OCI-LY7 (cell line): ENCODE measurements around the gene TMEM204. TPM values are rescaled to one million over a fixed set of nuclear protein-coding genes. Genes with fewer than 3 reads are reported as not detected.

Source experiments
- BruUV-seq: library from RNA; stranded (reverse); fragments of 400-500 nt; replicated peaks from 2 replicates; lab custom pipeline; 2021; lab: Mats Ljungman, UMichigan
- CTCF ChIA-PET: fragments of 300-600 bp; sonication (Branson Sonifier 250); formaldehyde crosslinking; loops from one replicate; lab custom pipeline; 2022; ENCODE audit warnings: antibody characterized with exemption; ENCODE audit not compliant: unreplicated experiment; lab: Charles Lee
- POLR2A ChIA-PET: fragments of 300-600 bp; sonication (Branson Sonifier 250); formaldehyde crosslinking; loops from one replicate; lab custom pipeline; 2022; ENCODE audit warnings: antibody characterized with exemption; lab: Charles Lee
- DNase-seq: peaks from one replicate; pipeline ENCODE4 v3.0.0-alpha.2; 2015; ENCODE audit warnings: low spot score
- H2AFZ ChIP-seq: fragments of 200-600 bp; sonication (generic), shearing (Covaris generic); 2 replicates; pipeline ENCODE4 v1.6.1; 2014; ENCODE audit warnings: mild to moderate bottlenecking, antibody characterized with exemption, low read length, moderate library complexity
- H3K27ac ChIP-seq: fragments of 200-600 bp; sonication (generic); 2 replicates; pipeline ENCODE4 v1.5.1; 2014; ENCODE audit warnings: mixed run types, low read depth, mild to moderate bottlenecking, moderate library complexity, low read length, inconsistent platforms; ENCODE audit not compliant: poor library complexity, severe bottlenecking
- H3K36me3 ChIP-seq: fragments of 200-600 bp; sonication (generic); 2 replicates; pipeline ENCODE4 v1.6.1; 2014; ENCODE audit warnings: mild to moderate bottlenecking, antibody characterized with exemption, low read length, moderate library complexity, mixed read lengths; ENCODE audit not compliant: insufficient read depth
- H3K4me1 ChIP-seq: fragments of 200-600 bp; sonication (generic); 2 replicates; pipeline ENCODE4 v1.5.1; 2014; ENCODE audit warnings: mild to moderate bottlenecking, low read length; ENCODE audit not compliant: insufficient read depth, poor library complexity, severe bottlenecking
- H3K4me2 ChIP-seq: fragments of 200-600 bp; sonication (generic); 2 replicates; pipeline ENCODE4 v1.6.1; 2014; ENCODE audit warnings: mild to moderate bottlenecking, low read length
- H3K4me3 ChIP-seq: fragments of 200-600 bp; sonication (generic); 2 replicates; pipeline ENCODE4 v1.5.1; 2014; ENCODE audit warnings: mild to moderate bottlenecking, low read depth, low read length; ENCODE audit not compliant: poor library complexity, severe bottlenecking
- H3K79me2 ChIP-seq: fragments of 200-600 bp; sonication (generic); 2 replicates; pipeline ENCODE4 v1.6.1; 2016; ENCODE audit warnings: low read depth, mild to moderate bottlenecking, low read length, moderate library complexity, mixed read lengths; ENCODE audit not compliant: insufficient read depth
- H3K9me2 ChIP-seq: fragments of 200-600 bp; sonication (generic); 2 replicates; pipeline ENCODE4 v1.6.1; 2016; ENCODE audit warnings: mild to moderate bottlenecking, low read length, mixed read lengths; ENCODE audit not compliant: insufficient read depth
- H3K9me3 ChIP-seq: fragments of 200-600 bp; sonication (generic); 2 replicates; pipeline ENCODE4 v1.6.1; 2014; ENCODE audit warnings: mild to moderate bottlenecking, mixed run types, low read length, mixed read lengths
- H4K20me1 ChIP-seq: fragments of 200-600 bp; sonication (generic); 2 replicates; pipeline ENCODE4 v1.6.1; 2014; ENCODE audit warnings: mild to moderate bottlenecking, antibody characterized with exemption, low read length, moderate library complexity, mixed read lengths; ENCODE audit not compliant: insufficient read depth
- EZH2phosphoT487 ChIP-seq: fragments of 200-600 bp; sonication (generic); IDR thresholded peaks from 2 replicates; pipeline ENCODE4 v1.6.1; 2018; ENCODE audit warnings: low read depth, borderline replicate concordance, mild to moderate bottlenecking, mixed run types, antibody characterized with exemption, low read length, moderate library complexity, mixed read lengths
- intact Hi-C: fragments of 100-400 bp; cut with micrococcal nuclease; formaldehyde crosslinking; loops from one replicate; pipeline ENCODE4 v1.10.0; 2022; ENCODE audit not compliant: unreplicated experiment
- total RNA-seq, 2 experiments: library from RNA; depleted of rRNA in 1 of 2; stranded (reverse); fragments of >200 nt in 1 of 2; shearing (Covaris generic) in 1 of 2; gene quantifications; 2 replicates each; pipeline ENCODE4 v1.2.3, GENCODE V29; 2014 to 2022
- TF ChIP-seq, protein P1 (sequence below): fragments of 200-600 bp; sonication (generic); conservative IDR thresholded peaks from 2 replicates; pipeline ENCODE4 v1.5.1; 2014; ENCODE audit warnings: mild to moderate bottlenecking, antibody characterized with exemption, low read length, moderate library complexity, mixed read lengths

TMEM204 gene
- total RNA-seq, 2 experiments from 2014 or later, result not detected

DNA sequence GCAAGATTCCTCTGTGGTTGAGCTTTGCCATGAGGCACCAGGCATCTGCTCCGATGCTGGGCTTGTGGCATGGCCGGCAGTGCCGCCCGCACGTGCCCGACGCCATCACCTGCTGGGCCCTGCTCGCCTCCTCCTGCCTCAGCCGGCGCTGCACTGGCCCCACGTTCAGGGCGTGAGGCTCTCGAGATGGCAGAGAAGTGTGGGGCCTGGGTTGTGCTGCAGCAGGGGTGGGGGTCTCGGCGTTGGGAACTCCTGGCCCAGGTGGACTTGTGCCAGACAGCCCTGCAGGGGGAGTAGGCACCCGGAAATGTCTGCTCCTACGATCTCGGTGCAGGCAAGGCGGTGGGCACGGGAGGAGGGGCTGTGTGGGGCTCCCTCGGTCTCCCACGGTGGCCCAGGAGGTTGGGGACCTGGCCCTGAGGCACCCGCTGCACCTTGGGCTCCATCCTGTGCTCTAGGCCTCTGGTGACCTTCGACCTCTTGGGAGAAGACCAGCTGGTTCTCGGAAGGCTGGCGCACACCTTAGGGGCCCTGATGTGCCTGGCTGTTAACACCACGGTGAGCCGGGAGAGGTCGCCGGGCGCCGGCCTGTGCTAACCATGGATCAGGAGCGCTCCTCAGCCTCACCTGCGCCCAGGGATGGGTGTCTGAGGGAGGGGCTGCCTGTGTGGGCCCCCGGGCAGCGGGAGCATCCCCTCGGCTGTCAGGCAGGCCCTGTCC, 26.8 kb upstream of the TMEM204 start:
- Histone ChIP-seq H3K9me3 (no peaks in the 10 kb centered on the region), H2AFZ (no peak overlapping the region), H3K4me2 (no peak overlapping the region), H4K20me1 (no peaks in the 10 kb centered on the region), H3K4me1 (no peaks in the 10 kb centered on the region), H3K36me3 (peaks cover 36% of the 10 kb centered on the region), H3K4me3 (no peak overlapping the region), H3K79me2 (no peaks in the 10 kb centered on the region), H3K27ac (no peak overlapping the region), H3K9me2 (no peaks in the 10 kb centered on the region)
- intact Hi-C loops, result no loop called here
- ChIA-PET POLR2A (no interaction called here), CTCF (no interaction called here)
- DNase-seq, result no peak
- no peak for TF ChIP-seq EZH2phosphoT487
- TF ChIP-seq, protein P1, sequence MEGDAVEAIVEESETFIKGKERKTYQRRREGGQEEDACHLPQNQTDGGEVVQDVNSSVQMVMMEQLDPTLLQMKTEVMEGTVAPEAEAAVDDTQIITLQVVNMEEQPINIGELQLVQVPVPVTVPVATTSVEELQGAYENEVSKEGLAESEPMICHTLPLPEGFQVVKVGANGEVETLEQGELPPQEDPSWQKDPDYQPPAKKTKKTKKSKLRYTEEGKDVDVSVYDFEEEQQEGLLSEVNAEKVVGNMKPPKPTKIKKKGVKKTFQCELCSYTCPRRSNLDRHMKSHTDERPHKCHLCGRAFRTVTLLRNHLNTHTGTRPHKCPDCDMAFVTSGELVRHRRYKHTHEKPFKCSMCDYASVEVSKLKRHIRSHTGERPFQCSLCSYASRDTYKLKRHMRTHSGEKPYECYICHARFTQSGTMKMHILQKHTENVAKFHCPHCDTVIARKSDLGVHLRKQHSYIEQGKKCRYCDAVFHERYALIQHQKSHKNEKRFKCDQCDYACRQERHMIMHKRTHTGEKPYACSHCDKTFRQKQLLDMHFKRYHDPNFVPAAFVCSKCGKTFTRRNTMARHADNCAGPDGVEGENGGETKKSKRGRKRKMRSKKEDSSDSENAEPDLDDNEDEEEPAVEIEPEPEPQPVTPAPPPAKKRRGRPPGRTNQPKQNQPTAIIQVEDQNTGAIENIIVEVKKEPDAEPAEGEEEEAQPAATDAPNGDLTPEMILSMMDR, result no peak
- BruUV-seq, result no TSS peak

DNA sequence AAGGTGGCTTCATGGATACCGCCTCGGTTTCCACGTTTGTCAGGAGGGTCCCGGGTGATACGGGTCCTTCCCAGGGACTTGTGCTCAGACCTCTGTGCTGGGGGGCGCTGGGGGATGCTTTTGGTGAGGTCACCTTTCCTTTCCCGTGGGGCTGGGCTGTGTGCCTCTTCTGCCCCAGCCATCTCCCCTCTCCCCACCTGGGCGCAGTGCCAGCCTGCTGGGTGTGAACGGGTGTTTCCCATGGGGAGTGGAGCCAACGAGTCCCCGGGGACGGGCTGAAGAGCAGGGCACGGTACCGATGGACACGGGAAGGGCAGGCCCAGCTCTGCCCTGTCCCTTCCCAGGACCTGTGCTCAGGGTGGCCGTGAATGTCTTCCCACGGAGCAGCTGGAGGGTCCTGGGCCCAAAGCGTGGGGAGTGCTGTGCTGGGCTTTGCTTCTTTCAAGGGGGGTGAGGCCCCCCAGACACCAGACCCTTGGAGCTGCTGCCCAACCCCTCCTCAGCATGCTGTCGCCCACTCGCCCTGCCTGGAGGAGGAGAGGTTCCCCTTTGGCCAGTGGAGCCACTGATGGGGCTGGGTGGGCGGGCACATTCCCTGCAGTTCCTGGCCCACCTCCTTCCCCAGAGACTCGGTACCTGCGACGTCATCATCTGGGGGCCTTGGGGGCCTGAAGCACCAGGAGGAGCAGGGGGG, 24.8 kb upstream of the TMEM204 start:
- no peaks in the 10 kb centered on the region for H3K79me2 ChIP-seq
- no peaks in the 10 kb centered on the region for H4K20me1 ChIP-seq
- ChIA-PET POLR2A (no interaction called here), CTCF (no interaction called here)
- no peak for TF ChIP-seq EZH2phosphoT487
- TF ChIP-seq, protein P1, result no peak
- H3K36me3 ChIP-seq, result peaks cover 23% of the 10 kb centered on the region
- no peak overlapping the region for H3K4me2 ChIP-seq
- H3K4me1 ChIP-seq, result no peaks in the 10 kb centered on the region
- no TSS peak for BruUV-seq
- H3K27ac ChIP-seq, result no peak overlapping the region
- H3K9me3 ChIP-seq, result no peaks in the 10 kb centered on the region
- intact Hi-C loops, result no loop called here
- no peaks in the 10 kb centered on the region for H3K9me2 ChIP-seq
- H3K4me3 ChIP-seq, result no peak overlapping the region
- no peak overlapping the region for H2AFZ ChIP-seq
- no peak for DNase-seq
